PC-3 (cell line): ENCODE results near the gene GBA2.

Experiments
- EZH2 ChIP-seq: fragments of 300-600 bp; sonication (generic); IDR thresholded peaks from one replicate; pipeline ENCODE4 v1.6.1; 2017; ENCODE audit warnings: antibody characterized with exemption, mild to moderate bottlenecking, low read length; ENCODE audit not compliant: unreplicated experiment
- EZH2phosphoT487 ChIP-seq: fragments of 300-600 bp; sonication (generic); IDR thresholded peaks from 2 replicates; pipeline ENCODE4 v1.6.1; 2018; ENCODE audit warnings: mild to moderate bottlenecking, antibody characterized with exemption, low read length, borderline replicate concordance
- TF ChIP-seq, protein P1 (sequence below): fragments of 300-600 bp; sonication (generic); conservative IDR thresholded peaks from 2 replicates; pipeline ENCODE4 v1.5.1; 2017; ENCODE audit warnings: antibody characterized with exemption, low read depth, mild to moderate bottlenecking, low read length

DNA sequence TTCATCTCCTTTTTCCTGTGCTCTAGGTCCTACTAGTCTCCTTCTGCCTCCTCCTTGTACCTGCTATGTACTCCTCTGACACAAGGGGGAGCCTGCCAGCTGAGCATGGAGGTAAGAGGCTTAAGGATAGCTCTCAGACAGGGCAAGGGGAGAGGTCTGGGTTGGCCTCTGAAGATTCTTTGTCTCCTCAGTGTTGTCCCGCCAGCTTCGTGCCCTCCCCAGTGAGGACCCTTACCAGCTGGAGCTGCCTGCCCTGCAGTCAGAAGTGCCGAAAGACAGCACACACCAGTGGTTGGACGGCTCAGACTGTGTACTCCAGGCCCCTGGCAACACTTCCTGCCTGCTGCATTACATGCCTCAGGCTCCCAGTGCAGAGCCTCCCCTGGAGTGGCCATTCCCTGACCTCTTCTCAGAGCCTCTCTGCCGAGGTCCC, 12.8 kb downstream of the GBA2 start:
- TF ChIP-seq, protein P1, sequence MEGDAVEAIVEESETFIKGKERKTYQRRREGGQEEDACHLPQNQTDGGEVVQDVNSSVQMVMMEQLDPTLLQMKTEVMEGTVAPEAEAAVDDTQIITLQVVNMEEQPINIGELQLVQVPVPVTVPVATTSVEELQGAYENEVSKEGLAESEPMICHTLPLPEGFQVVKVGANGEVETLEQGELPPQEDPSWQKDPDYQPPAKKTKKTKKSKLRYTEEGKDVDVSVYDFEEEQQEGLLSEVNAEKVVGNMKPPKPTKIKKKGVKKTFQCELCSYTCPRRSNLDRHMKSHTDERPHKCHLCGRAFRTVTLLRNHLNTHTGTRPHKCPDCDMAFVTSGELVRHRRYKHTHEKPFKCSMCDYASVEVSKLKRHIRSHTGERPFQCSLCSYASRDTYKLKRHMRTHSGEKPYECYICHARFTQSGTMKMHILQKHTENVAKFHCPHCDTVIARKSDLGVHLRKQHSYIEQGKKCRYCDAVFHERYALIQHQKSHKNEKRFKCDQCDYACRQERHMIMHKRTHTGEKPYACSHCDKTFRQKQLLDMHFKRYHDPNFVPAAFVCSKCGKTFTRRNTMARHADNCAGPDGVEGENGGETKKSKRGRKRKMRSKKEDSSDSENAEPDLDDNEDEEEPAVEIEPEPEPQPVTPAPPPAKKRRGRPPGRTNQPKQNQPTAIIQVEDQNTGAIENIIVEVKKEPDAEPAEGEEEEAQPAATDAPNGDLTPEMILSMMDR, result peak; percentile 74
- TF ChIP-seq EZH2, result no peak
- no peak for TF ChIP-seq EZH2phosphoT487
